NCI-H524 (cell line): ENCODE measurements around the gene IL1RAPL2.
"Not testable (repeated sequence)": the region's sequence is repeated elsewhere in the genome, so short reads cannot be mapped to it uniquely, and the experiment has no call there.

Source experiments
- DNase-seq, 2 experiments: peaks; one replicate each; lab custom pipeline; 2025; lab: John Stamatoyannopoulos, UW

IL1RAPL2 gene

GRCh38 chrX:105168577-105168976, 602.6 kb downstream of the IL1RAPL2 start:
- DNase-seq, result no peak

- no peak for DNase-seq
These were observed 607.1 kb downstream of the IL1RAPL2 start for GRCh38 chrX:105173071-105173470.

- DNase-seq, result no peak
These were observed 613.6 kb downstream of the IL1RAPL2 start for GRCh38 chrX:105179644-105180043.

GRCh38 chrX:105189093-105189492, 623.1 kb downstream of the IL1RAPL2 start:
- no peak for DNase-seq

- peak; percentile 22 to 59 for DNase-seq
These were observed 624.4 kb downstream of the IL1RAPL2 start for GRCh38 chrX:105190252-105190853.

- peak in 1 of 2 experiments; percentile 62 for DNase-seq
These were observed 625.9 kb downstream of the IL1RAPL2 start for GRCh38 chrX:105191878-105192277.

- DNase-seq, result no peak
These were observed 643.4 kb downstream of the IL1RAPL2 start for GRCh38 chrX:105209406-105209805.

GRCh38 chrX:105210258-105210657, 644.3 kb downstream of the IL1RAPL2 start:
- DNase-seq, result no peak

GRCh38 chrX:105211066-105211575, 645.1 kb downstream of the IL1RAPL2 start:
- no peak for DNase-seq

- no peak for DNase-seq
These were observed 653.7 kb downstream of the IL1RAPL2 start for GRCh38 chrX:105219454-105220401.

- DNase-seq, result no peak
These were observed 654.6 kb downstream of the IL1RAPL2 start, which contains the start of gene TEX13A for GRCh38 chrX:105220636-105221035. Gene TEX13A, minus strand, starts transcription at chrX:105220694. Its CDS starts 297 bp downstream, at chrX:105220397.

- no peak for DNase-seq
These were observed 655.4 kb downstream of the IL1RAPL2 start for GRCh38 chrX:105221374-105221773.

GRCh38 chrX:105226499-105226898, 660.5 kb downstream of the IL1RAPL2 start:
- DNase-seq, result no peak

GRCh38 chrX:105228602-105229001, 662.6 kb downstream of the IL1RAPL2 start:
- DNase-seq, result no peak

- DNase-seq, result no peak
These were observed 663.1 kb downstream of the IL1RAPL2 start for GRCh38 chrX:105229146-105229545.

GRCh38 chrX:105237407-105237806, 671.4 kb downstream of the IL1RAPL2 start:
- DNase-seq, result not testable (repeated sequence)

- DNase-seq, result no peak
These were observed 675.1 kb downstream of the IL1RAPL2 start for GRCh38 chrX:105241056-105241455.

GRCh38 chrX:105260291-105261043, 694.5 kb downstream of the IL1RAPL2 start:
- no peak for DNase-seq

- DNase-seq, result no peak
These were observed 697.2 kb downstream of the IL1RAPL2 start for GRCh38 chrX:105263171-105263570.

GRCh38 chrX:105263801-105264200, 697.8 kb downstream of the IL1RAPL2 start:
- no peak for DNase-seq

GRCh38 chrX:105265093-105265492, 699.1 kb downstream of the IL1RAPL2 start:
- no peak for DNase-seq

GRCh38 chrX:105266456-105266855, 700.5 kb downstream of the IL1RAPL2 start:
- DNase-seq, result no peak
